Stimulated activated CD8-positive, alpha-beta memory T cell treated with anti-CD3 and anti-CD28 coated beads, Interleukin-2, amount 100 ng/mL, for 48 hours (primary cell): ENCODE measurements around the gene IFFO2.

Source experiments
- DNase-seq, 2 donors: peaks; one replicate each; pipeline ENCODE4 v3.0.0-alpha.2; 2020; ENCODE audit warnings: low read depth in 2 of 2

The IFFO2 gene

DNA sequence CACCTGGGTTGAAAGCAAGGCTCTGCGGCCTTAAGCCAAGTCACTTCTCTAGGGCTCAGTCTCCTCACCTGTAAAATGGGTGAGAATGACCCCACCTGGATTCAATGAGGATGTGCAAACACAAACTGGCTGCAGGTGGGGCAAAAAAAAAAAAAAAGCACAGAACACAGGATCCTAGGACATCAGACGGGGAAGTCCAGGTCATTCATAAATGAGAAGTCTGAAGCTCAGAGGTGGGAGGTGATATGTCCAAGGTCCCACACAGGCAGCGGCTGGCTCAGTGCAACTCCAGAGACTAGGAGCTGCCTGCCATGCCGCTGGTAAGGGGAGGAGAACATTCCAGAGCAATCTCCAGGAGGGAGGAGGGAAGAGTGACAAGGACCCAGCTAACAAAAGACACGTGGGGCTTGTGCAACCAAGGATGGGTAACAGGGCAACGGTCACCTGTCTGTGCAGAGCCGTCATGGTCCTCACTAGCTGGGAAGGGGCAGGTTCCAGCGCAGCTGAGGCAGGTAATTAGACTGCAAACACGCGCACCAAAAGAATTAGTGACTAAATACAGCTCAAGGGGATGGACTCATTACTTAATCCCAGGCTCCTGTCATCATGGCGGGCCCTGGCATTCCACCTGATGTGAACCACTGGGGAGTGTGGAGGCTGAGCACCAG, 19.5 kb downstream of the IFFO2 start:
- no peak for DNase-seq

DNA sequence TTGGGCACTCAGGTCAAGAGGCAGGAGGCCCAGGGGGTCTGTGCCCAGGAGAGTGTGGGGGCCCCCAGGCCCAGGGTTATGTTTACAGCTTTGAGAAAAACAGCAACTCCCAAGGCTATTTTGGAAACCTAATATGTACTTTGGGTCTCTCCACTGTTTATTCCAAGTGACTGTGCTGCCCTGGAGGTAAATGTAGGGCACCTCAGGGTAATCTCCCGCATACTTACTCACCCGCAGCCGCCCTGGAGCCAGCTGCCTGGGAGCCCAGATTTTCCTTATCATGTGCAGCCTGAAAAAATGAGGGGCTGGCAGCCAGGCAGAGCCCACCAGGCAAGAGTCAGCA, 20.0 kb downstream of the IFFO2 start:
- DNase-seq: no peak

DNA sequence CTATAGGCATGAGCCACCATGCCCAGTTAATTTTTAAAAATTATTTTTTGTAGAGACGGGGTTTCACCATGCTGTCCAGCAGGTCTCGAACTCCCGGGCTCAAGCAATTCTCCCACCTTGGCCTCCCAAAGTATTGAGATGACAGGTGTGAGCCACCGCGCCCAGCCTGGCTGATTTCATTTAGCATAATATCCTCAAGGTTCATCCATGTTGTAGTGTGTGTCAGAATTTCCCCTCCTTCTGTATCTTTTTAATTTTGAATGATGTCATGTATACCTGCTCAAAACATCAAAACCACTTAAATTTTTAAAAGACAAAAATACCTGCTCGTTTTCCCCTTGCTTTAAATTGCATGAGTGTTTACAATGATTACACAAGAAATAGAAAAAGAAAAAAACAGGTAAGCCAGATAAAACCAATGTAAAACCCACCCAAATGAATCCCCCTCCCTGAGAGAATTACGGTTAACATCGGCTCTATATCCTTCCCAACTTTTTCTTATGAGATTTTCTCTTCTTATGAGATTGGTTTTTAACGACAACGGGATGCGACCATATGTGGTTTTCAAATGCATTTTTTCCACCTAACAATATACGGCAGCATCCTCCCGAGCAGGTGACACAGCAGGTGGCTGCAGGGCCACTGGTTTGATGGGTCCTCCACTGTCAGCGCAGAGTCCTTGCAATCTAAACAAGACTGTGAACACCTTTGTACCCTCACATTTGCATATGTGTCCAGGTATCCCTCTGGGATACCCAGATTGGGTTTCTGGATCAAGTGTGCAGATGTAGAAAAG, 22.1 kb downstream of the IFFO2 start:
- no peak for DNase-seq

DNA sequence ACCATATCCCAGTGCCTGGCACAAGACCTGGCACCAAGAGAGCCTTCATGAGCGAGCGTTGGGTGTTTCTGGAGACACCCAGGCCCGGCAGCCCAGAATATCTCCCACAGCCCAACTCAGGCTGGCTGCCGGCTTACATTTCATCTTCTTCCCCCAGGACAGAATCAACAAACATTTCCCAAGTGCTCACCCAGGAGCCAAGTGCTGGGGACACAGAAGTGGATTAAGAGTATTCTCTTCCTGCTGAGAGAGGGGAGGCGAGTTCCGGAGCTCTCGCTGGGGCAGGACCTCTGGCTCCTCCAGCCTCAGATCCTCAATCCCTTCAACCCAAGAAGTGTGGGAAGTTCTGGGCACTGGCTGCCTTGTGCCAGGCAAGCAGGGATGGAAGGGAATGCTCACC, 23.6 kb downstream of the IFFO2 start:
- DNase-seq: no peak

DNA sequence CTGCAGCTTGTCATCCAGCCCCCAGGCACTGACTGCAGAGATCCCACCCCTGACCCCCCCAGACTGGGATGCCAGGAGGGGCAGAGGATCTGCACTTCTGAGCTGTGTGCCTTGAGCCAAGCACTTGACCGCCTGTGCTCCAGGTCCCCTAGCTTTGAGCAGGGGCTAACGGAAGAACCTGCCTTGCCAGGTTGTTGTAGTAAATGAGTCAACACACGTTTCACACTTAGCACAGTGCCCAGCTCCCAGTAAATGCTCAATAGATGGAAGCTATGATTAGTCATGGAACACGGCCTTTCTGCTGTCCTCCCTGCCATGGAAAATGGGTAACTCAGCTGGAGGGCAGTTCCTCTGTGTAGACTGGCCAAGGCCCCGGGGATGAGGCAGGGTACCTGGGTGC, 24.1 kb downstream of the IFFO2 start:
- no peak for DNase-seq

DNA sequence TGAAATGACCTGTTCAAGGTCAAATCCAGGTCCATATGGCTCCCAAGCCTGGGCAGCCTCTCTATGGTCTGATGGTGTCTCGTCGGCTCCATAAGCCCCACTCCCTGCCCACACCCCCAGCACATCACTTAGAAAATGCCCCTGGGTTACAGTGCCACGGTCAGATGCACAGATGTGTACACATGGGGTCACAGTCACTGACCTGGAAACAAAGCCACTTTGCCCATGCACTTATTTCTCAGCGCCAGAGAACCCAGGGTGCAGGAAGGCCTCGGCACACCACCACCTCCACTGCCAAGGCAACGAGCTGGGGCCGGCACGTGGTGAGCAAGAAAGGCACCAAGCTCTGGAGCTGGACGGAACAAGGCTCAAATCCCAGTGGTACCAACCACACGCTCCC, 24.7 kb downstream of the IFFO2 start:
- no peak for DNase-seq

DNA sequence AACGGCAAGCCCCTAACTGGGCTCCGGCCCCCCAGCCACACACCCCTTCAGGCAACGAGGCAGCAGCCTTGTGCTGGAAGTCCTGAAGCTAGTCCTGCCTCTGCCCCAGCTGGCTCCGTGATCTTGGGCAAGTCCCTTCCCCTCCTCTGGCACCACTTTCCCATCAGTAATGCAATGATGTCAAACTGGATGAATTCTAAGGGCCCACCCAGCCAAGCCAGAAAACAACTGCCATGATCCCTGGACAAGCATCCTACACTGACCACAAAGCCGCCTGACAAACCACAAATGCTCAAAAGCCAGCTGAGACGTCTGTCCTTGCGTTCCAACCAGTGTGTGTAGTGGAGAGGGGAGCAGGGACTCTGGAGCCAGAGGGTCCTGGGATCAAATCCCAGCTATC, 26.8 kb downstream of the IFFO2 start:
- no peak for DNase-seq

DNA sequence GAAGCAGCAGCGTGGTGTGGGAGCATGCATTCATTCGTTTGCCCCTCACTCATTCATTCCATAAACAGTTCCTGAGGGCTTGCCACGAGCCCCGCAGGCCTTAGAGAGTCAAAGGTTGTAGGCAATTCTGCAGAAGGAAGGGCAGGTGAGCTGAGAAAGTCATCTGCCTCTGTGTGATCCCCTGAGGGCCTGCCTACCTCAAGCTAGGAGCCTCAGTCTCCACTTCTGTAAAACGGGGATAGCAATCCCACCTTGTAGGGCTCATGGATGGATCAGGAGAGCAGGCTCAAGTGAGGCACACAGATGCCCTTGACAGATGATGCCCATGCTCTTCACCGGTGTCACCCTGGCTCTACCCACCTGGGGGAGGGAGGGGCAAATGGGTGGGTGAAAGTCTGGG, 27.5 kb downstream of the IFFO2 start:
- no peak for DNase-seq

DNA sequence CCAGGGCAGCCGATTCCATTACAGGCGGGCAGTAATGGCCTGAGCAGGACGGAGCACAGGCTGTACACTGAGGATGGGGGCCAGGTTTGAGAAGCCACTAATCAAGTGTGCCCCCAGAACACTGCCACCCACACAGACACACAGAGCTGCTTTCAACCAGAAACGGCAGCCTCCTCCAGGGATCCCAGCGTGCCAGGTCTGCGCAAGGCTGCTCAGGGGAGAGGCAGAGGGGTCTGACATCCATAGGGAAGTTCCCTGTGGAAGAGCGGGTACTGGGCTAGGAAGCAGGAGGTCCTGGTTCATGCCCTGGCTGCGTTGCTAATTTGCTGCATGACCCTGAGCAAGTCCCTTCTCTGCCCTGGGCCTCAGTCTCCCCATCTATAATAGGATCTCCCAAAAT, 28.1 kb downstream of the IFFO2 start:
- no peak for DNase-seq

DNA sequence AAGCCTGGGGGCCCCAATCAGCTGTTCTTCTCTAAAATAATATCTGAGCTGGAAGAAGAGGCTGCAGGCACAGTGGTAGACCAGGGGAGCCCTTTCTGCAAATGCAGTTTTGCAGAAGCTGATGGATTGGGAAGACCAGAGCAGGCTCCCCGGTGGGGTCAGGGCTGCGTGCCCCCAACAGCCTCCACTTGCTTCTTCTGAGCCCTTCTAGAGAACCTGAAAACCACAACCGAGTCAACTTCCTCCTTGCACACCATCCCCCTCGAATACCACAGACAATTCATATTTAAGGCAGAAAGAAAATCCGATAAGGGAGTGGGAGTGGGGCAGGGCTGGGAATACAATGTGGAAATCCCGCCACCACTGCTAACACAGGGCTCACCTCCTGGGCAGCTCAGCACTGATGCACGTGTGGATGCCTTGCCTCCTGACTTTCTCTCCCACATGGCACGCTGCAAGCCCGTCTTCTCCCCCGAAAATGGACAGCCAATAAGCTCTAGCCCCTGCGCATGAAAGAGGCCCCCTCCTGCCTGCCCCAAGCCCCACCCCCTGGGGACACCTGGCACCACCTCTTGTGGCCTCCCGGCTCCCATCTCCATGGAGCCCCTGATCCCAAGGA, 28.7 kb downstream of the IFFO2 start:
- DNase-seq: peak in 1 of 2 donors; percentile 21

DNA sequence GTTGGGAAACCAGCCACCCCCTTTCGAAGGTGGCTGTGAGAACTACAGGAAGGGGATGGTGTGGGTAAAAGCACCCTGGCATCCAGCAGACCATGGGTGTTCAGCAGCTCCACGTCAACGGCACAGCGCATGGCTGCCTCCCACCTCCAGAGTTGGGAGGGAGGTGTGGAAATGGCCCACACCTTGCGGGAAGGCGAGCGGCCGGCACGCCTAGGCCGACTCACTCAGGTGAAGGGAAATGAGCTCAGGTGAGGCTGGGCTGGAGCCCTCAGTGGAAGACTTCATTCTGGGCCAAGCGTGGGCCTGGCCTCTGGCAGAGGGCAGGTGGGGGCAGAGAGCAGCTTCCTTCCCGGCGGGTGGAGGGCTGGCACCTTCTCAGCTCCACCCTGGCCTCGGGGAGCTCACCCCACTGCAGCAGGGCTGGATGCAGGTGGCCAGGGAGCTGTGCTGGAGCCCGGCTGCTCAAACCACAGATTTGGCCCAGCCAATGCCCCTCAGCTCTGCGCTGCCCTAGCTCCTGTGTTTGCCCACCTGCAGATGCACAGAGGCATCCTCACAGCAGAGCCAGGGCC, 29.3 kb downstream of the IFFO2 start:
- DNase-seq: peak in 1 of 2 donors; percentile 14

DNA sequence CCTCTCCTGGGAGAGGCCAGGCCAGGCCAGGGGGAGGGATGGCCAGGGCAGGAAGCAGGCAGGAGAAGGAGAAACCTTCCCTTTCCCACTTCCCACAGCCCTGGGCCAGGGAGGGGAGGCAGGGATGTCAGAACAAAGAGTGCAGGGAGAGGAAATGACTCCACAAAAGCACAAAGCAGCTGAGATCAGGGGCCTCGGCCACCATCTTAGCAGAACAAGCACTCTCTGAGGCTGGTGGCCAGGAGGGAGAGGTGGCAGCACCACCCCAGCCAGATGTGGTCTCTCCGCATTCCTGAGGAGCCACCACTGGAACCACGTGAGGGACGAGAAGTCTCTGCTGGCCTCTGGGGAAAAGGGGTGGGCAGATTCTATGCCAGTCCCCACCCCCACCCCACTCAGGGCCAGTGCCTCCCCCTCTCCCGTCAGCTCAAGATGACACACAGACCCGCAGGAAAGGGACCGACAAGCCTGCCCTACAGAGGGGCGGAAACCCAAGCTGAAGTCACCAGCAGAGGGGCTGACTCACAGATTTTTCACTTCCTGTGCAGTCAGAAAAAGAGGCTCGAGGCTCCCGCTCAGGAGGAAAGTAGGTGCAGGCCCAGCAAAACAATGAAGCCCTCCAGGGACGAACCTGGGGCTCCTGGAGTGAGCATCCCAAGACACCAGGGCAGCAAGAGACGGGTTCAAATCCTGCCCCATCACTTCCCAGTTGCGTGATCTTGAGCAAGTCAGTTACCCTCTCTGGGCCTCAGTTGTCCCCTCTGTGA, 30.0 kb downstream of the IFFO2 start:
- peak; percentile 75 to 76 for DNase-seq

DNA sequence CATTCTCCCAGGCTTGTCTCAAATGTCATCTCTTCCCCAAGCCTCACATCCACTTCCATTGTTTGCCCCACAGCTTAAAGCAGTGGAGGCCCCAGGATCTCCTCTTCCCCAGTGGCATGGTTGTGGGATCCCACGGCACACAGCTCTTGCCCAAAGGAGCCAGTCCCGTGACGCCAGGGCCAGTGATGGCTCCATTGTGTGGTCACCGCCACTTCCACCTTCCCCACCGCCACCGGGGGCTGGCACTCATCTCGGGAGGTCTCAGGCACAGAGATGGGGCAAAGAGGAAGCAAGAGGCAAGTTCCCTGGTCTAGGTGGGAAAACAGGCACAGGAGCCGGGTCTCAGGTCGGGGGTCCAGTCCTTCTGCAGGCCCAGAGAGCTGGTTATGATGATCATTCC, 31.2 kb downstream of the IFFO2 start:
- DNase-seq: no peak

DNA sequence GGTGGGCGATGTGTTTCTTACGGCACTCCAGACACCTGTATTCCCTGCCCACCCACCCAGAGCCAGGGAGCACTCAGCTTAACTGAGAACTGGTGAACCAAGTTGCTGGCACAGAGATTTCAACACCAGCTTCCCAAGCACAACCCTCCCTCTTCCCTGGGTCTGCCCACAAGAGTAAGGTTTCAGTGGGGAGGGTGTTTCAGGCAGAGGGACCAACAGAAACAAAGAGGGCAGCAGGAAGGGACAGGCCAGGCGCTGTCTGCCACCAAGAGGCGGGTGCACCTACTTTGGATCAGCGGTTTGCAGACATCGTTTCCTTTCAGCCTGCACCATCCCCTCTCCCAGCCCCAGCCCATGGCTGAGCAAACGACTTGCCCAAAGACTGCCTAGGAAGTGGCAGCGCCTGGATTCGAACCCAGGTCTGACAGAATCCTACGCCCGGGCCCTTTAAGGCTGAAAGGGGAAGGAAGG, 32.2 kb downstream of the IFFO2 start:
- no peak for DNase-seq

DNA sequence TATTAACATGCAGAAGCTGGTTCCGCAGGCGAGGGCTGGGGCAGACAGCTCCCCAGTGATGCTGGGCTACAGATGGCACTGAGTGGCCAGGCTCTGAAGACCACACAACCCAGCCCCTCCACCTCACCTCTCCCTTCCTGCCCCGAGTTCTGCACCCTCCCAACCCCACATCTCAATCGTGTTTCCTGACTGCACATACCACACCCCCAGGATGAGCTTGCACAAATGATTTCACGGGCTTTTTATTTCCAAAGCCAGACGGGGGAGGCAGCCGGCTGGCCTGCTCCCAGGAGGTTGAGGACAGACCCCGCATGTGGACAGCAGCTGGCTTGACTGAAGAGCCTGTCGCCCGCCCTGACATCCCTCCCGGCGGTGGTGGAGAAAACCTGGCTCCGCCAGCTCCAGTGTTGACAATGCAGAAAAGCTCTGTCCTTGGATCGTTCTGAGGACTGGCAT, 32.7 kb downstream of the IFFO2 start:
- DNase-seq: no peak

DNA sequence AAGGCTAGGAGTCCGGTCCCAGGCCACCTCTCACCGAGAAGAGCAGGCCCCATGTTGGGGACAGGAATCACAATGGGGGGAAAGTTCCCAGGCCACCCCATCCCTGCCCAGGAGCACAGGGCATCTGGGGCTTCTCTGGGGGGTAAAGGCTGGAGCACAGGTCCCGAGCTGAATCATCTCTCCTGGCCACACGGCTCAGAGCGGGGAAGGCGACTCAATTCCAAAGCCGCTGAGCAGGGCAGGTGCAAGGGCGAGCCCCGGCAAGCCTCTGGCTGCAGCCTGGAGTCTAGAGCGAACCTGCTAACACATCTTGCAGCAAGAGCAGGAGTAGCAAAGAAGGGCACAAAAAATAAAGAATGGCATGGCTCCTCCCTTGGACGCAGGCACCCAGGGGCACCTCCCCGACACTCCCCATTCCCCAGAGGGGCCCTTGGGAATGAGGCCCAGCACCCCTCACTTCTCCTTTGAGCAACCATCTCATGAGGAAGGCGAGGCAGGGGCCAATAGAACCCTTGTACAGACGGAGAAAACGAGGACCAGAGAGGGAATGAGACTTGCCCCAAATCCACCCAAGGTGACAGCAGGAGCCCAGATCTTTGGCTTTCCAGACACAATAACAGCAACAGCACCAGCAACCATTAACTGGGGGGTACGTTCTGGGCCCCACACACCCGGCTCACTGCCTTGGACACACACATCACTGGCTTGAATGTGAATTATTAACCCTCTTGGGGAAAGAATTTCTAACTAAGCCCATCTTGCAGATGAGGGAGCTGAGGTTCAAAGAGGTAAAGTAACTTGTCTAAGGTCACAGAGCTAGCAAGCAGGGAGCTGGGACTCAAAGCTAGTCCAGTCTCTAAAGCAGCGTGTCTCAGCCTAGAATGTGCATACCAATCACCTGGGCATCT, 33.4 kb downstream of the IFFO2 start:
- no peak for DNase-seq

DNA sequence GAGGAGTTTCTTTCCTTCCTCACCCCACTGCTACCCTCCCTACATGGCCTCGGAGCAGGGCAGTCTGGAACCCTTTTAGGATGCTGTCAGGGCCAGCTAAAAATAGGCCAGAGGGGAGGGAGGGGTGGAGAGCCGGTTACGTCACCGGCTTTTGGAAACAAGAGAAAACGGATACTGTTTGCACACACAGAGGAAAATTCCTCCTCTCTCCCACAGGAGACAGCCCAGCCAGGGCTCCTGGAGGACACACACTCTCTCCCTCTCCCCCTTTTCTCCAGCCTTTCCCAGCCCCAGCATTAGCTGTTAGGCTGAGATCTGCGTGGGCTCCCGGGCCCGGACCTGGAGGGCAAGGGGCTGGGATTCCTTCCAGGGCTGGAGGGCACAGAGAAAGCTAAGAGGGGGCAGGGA, 34.2 kb downstream of the IFFO2 start:
- no peak for DNase-seq

DNA sequence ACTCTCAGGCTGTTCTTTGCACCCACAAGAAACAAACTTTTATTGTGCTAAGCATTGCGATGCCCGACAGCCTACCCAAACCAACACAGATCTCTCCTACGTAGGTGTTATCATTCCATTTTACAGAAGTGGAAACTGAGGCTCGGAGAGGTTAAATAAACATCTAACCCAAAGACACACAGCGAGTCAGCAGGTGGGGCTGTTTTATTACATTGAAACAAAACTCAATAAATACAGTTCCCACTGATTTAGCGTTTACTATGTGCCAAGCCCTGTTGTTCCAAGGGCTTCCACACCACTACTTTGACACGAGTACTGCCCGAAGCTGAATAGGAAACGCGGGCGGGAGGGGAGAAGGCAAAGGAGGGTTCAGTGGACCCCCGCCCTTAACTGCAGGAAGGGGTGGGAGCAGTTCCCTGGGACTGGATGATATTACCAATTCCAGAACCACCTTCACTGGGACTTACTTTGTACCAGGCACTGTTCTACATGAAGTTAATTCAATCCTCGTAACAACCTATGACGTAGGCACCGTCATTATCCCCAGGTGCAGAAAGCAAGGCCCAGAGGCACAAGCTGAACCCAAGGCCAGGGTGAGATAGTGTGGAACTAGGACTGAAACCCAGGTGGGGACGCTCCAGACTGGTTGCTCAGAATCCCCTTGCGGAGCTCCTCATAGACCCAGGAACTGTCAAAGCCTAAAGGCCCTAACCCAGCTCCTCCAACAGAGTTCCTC, 34.8 kb downstream of the IFFO2 start:
- DNase-seq: no peak

DNA sequence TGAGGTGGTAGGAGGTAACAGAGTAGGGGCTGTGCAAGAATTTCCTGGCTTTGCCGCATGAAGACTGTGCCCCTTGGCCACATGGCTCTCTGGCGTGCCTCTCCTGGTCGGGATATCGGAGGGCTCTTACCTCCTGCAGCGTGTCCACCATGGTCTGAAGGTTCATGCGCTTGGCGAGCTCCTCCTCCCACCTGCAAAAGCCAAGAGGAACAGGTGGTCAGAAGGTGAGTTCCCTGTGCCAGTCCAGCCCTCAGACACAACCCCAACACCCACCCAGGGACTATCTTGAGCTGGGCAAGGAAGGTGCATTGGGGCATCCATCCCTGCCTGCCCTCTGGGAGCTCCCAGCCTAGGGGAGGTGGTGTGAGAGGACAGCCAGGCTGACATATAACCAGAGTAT, 35.5 kb downstream of the IFFO2 start:
- no peak for DNase-seq

DNA sequence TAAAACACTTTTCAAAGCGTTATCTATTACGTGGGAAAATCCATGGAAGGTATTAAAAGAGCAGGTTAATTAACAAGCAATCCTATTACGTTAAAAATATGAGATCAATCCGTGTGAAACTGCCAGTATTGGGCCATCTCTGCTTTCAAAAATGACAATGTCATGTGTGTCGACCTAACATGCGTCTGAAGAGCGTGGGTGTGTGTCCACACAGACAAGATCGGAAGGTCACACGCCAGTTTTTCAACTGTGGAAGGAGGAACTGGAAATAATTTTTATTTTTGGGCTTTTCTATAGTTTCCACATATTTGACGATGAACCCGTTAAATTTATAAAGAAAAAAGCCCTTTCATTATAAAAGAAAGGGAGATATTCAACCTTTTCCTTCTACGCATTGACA, 36.5 kb downstream of the IFFO2 start:
- no peak for DNase-seq
